Measurements from ENCODE around the gene LEKR1.
"Not testable (repeated sequence)": the region's sequence is repeated elsewhere in the genome, so short reads cannot be mapped to it uniquely, and the experiment has no call there.

Gene LEKR1

DNA sequence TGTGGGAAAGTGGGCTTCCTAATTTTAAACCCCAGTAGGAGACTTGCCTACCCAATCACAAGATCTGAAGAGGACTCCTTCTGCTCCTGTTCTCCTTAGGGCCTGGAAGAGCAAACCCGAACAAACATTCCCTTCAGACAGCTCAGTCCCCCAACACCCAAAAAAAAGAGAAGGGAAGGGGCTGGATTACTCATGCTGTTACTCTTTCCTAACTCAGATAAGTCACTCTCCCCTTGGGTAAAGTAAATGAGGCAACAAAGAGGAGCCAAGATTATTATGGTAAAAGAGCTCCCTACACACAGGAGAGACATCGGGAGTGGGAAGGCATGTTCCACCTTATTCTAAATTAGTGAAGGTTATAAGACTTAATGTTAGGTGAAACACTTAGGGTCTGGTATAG lies 18.1 kb upstream of the LEKR1 start:
- DNase-seq, result no peak

DNA sequence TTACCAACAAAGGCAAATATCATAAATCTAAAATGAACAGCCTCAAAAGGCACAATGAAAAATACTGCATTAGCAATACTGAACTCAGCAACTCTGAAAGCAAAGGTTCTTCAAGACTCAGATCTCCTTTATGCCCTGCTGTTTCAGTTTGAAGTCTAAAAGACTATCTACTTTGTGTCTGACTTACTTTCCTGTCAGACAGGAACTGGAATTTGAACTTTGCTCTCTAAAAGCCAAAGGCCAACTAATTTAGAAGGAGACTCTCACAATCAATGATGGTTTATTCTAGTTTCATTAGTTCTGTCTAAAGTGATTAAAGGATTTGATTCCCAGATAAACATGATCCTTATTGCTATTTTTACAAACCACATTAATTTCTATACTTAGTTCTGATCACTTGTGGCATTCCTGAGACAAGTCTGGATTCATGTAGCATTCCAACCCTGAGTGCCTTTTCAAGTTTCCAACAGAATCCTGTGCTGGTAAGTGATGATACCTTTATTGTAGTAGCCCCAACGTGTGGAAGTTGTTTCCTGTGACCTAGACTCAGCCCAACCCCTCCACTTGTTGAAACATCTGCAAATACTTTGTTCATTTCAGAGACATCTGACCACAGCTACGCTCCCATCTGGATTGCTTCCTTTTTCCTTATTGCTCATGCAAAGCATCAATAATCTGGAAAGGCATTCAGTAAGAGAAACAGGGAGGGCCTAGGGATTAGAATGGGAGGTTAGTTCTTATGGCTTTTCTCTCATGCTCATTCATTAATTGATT lies 14.9 kb upstream of the LEKR1 start:
- DNase-seq, result no peak

DNA sequence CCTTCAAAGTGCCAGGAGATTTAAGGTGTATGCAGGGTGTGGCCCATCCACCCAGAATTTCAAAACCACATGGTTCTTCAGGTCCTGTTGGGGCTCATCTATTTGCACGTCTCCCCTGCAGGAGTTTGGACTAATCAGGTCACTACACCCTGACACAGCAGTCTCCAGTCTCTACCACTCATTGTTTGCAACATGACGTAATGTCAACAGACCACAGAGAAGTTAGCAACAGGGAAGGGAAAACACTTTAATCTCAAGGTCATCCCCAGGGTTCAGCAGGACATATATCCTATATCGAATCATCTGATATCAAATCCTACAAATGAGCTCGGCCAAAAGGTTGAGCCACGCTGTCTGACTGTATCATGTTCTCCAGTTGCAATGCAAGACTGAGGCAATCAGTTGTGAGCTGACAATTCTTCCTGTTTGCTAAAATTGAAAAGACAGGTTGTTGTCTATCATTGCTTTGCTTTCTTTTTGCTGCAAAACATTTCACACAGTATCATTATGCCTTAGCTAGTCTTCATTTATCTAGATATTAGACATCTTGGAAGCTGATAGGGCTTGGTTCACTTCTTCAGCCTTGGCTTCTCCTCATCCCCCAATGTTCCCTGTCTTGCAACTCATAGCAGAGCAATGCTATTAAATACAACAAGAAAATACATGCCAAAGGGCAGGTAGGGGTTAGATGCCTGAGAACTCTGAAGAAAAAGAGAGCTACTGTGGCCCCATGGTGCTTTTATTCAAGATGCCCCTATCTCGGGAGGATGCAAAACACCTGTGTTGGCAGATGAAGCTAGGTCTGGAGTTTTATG lies 13.4 kb upstream of the LEKR1 start:
- DNase-seq, result no peak

DNA sequence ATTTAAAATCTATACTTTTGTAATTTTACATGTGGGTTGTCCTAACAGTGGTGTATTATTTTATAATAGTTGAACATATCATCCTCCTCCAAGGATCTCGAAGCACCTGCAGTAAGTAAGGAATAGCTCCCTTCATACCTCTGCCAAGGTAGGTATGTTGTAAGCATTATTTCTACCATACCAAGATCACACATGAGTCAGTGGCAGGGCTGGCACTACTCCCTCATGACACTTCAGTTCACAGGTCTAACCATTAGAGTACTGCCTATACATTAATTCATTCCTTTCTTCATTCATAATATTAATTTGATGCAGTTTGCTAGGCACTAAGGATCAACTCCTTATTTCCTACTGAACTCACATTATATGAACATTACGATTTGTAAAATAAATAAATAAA lies 11.9 kb upstream of the LEKR1 start:
- DNase-seq, result no peak

DNA sequence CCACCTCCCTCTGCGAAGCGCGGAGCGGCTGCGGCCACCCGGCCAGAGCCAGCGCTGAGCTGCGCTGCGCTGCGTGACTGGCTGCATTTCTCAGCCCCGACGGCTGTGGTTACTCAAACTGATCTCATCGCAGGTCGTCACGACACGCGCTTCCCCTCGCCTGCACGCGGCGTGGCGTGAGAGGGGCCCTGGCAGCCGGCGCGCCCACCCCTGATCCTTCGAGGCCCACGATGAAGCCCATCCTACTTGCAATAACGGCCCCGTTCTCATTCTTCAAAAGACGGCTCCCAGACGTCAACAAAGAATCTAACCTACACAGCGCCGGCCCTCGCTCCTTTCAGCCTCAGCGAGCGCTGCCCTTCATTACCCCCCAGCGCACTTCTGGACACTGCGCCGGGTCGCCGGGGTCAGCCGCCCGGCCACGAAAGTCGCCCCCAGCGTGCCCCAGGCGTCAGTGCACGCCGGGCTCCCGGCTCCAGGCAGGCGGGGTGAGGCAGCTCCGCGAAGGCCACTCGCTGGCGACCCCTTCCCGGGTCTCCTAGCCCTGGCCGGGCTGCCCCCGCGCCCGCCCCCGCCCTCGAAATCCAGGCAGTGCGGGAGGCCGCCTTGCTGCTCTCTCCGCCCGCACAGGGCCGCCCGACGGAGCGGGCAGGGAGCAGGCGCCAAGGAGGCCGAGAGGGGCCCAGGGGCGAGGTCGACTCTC lies 9.9 kb upstream of the LEKR1 start:
- DNase-seq, result no peak

DNA sequence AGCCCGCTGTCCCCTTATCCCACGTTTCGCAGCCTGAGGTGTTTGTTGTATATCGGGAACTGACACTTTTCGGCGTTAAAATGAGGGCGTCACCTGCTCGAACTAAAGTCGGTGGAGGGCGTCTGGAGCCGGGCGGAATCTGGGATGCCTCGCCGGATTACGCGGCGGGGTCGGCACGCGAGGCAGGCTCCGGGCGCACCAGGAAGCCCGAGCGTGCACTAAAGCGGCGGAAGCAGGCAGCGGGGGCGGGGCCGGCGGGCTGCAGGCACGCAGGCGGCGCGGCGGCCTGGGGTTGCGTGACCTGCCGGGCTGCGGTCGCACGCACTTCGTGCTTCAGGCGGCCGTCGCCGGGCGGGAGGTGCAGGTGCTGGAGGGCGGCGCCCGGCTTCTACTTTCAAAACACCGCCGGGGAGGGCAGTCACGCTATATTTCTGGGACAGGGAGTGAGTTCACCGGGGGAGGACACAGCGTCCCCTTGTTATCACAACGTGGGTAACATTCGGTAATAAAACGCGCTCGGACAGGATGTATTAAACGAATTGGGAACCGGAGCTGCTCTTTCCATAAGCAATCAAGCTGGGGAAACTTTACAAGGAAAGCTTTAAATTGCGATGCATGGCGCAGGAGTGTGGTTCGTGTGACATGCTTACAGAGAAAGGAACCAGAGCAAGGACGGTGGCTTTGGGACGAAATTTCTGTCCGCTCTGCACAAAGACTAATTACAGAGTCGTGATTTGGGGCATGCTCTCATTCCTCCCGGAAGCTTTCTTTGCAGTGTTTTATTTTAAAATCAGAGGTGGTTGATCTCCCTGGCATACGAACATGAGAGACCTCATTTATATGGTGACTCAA lies 9.1 kb upstream of the LEKR1 start:
- DNase-seq, result peak; percentile 51

DNA sequence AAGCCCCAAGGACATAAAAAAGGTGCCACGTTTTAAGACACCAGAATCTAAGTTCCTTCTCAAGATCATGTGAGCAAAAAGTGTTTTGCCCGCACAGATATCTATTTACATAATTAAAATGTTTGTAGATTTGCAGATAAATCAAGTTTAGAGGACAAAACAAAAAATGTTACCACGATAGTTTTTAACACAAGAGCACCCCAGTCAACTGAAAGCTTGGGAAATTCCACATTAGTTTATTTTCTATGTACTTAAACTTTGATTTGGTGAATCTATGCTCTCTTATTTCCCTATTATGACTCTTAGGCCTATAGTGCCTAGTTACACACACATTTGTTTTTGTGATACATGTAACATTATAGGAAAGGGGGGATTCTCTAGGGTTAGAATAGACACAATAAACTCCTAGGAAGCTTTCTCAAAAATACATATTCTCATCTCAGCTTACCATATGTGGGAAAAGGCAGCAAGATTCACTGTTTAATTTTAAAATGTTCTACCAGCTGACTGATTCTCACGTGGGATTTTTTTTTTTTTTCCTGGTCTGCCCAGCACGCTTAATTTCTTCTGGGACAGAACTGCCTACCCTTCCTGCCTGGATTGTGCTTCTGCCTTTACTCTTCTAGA lies 8.4 kb upstream of the LEKR1 start:
- DNase-seq, result no peak

DNA sequence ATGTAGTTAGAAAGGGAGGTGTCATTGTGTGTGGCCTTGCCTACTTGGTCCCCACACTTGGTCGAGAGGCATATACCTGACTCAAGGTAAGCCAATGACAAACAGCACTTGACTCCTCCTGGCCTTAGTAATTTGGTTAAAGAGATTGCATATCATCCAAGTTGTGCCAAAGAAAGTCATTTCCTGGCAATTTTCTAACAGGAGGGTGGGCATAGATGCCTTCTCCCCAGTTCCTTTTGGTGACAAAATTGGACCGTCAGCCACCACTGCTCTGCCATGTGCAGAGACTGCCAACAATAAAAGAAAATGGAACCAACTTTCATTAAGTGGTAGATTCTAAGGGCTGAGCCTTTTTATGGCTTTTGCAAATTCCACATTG lies 7.9 kb upstream of the LEKR1 start:
- no peak for DNase-seq

DNA sequence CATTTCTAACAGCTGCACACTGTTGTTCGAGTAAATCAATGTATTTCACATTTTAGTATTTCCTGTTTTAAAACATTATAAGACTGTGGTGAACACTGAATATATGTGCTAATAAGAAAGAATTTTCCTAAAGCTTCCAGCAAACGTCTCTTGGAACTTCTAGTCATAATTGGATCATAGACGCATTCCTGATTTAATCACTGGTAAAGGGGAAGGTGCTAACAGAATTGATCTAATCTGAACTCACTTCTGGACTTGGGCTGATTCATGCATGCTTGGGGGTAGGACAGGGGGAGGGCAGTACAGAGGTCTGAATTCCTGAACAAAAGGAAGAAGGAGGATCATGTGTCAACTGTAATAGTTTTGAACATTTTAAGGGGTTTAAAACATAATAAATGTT lies 7.3 kb upstream of the LEKR1 start:
- DNase-seq, result no peak

DNA sequence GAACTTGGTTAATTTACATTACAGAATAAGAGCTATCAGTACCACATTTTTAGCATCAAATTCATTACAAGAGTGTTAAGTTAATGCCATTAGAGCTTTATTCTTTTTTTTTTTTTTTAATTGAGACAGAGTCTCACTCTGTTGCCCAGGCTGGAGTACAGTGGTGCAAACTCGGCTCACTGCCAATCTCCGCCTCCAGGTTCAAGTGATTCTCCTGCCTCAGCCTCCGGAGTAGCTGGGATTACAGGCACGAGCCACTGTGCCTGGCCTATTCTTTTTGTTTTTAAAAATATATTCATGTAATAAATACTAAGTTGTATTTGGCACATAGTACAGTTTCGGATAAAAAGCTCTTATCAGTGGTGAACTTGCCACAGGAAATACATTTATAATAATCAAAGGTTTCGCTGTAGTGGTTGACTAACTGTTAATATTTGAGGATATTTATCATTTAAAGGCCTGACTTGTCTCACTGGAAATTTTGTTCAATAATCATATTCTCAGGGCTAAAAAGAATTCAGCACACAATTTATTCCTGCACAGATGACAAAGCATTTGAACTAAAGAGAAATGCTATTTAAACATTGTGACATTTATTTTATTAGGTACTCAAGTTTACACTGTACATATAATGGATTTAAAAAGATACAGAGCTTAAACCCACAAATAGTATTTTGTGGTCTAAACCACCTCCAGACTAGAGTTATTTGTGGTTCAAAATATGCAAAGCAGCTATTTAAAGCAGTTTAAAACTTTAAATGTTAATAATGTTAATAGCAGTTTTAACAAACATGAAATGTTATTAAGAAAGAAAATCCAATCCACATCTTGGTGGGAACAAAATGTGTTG lies 6.1 kb upstream of the LEKR1 start:
- DNase-seq, result no peak

DNA sequence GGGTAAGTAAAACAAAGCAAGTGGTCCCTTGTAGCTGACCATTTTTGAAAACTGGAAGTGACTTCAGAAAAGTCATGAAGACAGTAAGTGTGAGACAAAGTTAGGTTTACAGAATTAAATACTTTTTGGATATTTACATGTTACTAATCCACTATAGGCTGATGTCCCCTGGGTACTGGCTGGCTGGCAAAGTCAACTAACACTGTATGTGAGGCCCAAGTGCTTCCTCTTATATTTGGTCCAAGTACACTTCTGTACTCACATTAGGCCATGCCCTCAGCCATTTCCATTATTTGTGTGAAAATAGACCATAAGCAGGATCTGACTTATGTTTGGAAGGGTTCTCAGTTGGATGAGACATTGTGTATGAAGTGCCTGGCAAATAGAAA lies 5.5 kb upstream of the LEKR1 start:
- no peak for DNase-seq

DNA sequence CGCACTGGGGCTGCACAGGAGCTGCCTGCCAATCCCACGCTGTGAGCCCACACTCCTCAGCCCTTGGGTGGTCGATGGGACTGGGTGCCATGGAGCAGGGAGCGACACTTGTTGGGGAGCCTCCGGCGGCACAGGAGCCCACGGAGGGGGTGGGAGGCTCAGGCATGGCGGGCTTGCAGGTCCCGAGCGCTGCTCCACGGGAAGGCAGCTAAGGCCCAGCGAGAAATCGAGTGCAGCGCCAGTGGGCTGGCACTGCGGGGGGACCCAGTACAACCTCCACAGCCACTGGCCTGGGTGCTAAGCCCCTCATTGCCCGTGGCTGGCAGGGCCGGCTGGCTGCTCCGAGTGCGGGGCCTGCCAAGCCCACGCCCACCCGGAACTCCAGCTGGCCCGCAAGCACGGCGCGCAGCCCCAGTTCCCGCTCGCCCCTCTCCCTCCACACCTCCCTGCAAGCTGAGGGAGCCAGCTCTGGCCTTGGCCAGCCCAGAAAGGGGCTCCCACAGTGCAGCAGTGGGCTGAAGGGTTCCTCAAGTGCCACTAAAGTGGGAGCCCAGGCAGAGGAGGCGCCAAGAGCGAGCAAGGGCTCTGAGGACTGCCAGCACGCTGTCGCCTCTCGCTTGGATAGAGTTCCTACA lies 3.4 kb upstream of the LEKR1 start:
- DNase-seq, result not testable (repeated sequence)

DNA sequence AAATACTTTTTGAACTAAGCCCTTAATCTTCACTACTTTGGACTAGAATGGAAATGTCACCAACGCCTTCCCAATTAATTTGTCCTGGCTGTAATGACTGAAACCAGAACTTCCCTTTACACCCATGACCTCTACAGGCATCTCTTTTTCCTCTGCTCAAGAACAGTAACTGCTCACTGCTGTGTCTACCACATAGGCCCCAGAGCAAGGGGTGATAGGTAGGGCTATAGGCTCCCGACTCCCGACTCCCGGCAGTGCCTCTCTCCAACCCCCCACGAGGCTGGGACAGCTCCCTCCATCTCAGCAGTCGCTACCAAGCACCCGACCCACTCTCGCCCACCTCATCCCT lies 384 bp upstream of the LEKR1 start:
- no peak for DNase-seq

DNA sequence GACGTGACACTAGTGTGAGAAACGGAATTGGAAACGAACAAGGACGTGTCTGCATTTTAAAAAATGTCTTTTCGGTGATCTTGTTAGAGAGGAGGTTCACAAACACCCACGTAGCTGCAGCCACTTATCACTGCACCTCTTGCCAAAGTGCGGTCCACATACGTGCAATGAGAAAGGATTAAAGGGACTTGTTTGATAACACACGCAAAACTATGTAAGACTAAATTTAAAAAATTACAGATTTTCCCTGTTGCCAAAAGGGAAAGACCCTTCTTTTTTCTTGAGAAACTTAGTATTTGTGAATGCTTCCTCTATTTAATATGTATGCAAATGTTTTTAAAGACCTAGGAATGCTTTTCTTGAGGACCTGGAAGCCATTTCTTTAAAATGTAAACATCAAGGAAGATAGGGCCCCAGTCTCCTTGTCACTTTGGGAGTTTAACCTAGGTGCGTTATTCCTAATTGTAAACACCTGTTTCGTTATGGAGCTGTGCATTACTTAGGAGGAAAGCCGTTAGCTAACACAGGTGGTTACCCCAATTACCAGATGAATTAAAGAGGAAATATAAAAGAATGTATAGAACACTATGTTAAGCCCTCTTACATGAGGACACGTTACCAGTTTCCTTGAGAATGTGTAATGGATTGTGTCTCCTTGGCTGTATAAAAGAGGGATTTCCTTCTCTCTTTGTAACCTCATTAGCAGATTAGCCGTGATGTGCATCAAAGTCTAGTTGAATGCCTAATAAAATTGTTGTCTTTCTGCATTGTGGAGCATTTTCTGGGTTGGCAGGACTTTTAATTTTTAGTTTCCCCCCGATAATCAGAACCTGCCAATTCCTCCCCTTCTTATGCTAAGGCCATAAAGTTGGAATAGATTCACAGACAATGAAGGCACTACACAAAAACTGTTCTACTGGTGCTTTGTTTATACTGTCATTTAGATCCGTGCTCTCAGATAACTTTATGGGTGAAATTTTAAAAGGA lies 1.0 kb downstream of the LEKR1 start:
- no peak for DNase-seq

DNA sequence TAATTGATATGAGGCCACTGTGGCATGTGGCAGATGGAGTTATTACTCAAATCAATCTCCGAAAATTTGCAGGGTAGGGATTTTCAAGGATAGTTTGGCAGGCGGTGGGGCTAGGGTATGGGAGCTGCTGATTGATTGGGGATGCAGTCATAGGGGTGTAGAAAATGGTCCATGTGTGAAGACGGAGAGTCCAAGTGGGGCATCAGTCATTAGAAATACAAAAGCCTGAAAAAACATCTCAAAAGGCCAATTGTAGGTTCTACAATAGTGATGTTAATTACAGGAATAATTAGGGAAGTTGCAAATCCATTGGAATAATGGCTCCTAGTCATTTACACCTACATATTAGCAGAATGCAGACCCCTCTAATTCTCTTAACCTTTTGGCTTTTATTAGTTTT lies 4.9 kb downstream of the LEKR1 start:
- DNase-seq, result no peak

DNA sequence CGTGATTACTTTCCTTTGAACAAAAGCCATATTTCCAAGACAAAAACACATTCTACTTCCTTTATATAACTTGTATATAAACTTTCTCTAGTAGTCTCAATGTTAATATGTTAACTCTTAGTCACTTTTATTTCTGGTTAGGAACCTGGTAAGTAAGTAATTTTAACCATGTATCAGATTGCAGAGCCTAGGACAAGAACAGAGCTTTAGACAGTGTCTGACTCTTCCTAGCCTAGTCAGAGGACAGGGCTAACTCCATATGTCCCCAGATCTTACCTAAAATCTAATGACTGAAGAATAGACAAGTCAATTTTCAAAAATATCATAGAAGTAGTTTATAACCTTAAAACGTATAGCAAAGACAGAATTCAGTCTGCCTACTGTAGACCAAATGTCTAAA lies 8.3 kb downstream of the LEKR1 start:
- no peak for DNase-seq

DNA sequence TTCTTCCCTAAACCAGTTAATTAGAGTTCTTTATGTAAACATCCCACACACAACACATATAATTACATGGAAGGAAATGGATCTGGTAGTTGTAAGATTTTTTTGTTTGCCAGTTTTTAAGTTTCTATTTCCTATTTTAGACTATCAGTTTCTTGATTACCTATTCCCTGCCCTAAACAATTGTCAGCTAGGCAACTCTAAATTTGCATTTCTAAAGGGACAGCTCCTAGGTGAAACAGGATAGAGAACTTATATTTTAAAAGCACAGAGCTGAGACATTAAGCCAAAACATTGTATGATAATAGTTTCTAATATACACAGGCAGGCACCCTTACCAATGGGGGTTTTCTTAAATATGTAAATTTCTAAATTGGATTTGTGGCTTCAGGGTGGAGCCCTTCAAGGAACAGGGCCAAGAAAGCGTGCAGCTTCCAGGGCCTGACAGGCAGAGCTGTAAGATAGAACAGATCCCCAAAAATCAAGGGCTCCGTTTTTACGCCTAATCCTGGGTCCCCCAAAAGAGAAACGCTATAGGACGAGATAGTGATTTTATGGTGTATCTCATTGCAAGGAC lies 8.9 kb downstream of the LEKR1 start:
- DNase-seq, result no peak

DNA sequence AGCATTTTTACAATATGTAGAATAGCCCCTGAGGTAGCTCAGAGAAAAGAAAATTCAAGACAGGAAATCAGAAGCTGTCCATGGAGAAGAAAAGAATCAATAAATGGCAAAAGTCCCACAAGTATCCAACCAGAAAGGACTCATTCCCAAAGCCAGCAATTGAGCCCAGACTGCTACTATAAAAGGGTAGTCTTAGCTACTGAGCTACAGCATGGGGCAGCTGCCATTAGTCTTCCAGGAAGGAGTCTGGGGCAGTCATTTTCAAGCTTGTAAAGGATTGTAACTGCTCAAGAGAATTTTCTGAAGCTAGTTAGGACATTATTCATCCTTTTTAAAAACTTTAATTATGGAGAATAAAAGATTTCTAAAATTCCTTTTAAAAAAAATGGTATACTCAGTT lies 10.5 kb downstream of the LEKR1 start:
- no peak for DNase-seq

DNA sequence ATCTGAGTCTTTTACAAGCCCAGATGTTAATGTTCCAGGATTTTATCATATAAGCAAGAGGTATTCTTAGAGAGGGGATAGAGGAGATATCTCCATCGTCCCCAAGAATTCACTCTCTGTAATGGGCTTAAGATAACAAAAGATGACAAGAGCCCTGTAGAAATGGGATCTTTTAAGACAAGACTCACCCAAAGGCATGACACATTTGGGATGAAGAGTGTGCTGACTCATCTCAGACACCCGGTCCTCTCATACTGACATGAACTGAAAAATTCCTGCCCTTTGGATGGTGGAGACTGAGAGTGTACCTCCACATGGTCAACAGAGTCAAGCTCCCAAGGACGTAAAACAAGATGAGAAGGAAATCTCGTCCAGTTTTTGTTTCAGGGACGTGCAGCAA lies 11.0 kb downstream of the LEKR1 start:
- no peak for DNase-seq

DNA sequence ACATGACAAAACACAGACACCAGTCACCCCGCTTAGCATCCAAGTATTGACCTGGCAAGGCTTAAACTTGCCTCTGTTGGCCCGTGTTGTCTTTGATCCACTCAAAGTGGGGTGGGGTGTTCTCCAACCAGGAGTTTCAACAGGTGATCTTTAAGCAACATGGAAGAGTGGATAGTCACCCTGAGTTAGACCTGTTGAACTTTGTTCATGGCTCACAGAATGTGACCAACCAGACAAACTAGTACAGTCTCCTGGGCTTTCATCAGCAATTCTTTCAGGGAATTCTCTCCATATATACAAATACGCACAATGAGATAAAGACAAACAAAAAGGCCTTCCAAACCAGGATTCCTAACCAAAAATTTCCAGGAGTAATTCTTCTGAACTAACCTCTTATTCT lies 11.9 kb downstream of the LEKR1 start:
- DNase-seq, result no peak
